GM21447 (cell line): ENCODE measurements around the gene SERTAD3.
A peak's percentile ranks its signal among the peaks of the same experiment; 100 is the strongest.
"Not testable (repeated sequence)": the region's sequence is repeated elsewhere in the genome, so short reads cannot be mapped to it uniquely, and the experiment has no call there.

ENCODE experiments used
- ATAC-seq: cut with Tn5 transposase; IDR thresholded peaks from one replicate; pipeline ENCODE4 v1.9.1; 2021; ENCODE audit not compliant: unreplicated experiment

The SERTAD3 gene

DNA sequence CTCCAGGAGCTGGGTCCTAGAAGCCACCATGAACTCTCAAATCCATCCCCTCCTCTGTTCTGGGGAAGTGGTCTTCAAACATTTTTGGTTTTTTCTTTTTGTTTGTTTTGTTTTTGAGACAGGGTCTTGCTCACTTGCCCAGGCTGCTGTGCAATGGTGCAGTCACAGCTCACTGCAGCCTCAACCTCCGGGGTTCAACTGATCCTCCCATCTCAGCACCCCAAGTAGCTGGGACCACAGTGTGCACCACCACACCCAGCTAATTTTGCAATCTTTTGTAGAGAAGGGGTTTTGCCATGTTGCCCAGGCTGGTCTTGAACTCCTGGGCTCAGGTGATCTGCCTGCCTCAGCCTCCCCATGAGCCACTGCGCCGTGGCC, 14.5 kb upstream of the SERTAD3 start:
- no peak for ATAC-seq

DNA sequence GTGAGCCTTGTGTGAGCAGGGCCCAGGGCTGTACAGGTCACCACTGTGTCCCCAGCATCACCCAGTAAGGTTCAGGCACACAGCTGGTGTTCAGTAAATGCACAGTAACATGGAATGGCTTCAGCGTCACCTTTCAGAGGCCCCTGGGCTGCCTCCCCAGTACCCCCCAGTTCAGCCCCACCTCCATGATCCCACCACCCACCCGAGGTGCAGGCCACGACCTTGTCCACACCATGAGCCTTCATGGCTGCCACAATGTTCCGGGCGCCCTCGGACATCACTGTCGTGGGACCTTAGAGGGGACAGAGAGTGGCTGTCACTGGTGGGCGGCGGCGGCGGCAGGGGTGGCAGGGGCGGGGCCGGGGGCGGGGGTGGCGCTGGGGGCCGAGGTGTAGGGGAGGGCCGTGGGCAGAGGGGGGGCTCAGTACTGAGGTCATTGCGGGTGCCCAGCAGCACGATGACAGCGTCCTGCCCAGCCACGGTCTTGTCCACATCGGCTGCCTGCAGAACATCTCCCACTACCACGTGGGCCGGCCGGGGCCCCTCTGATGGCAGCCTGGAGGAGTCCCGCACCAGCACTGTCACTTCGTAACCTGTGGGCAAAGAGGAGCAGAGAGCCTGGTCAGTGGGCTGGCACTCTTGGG, 13.9 kb upstream of the SERTAD3 start:
- no peak for ATAC-seq

DNA sequence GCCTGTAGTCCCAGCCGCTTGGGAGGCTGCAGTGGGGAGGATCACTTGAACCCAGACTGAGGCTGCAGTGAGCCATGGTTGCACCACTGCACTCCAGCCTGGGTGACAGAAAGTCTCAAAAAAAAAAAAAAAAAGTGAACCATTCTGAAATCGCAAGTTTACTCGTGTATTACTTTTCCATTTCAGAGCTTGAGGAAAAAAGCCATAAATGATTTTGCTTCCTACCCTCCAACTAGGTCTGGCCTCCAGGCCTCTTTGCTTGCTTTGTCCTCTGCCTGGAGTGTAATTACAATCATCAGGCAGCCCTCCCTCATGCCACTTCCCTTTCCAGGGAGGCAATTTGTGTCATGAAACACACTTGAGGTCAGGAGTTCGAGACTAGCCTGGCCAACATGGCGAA, 12.9 kb upstream of the SERTAD3 start:
- no peak for ATAC-seq

DNA sequence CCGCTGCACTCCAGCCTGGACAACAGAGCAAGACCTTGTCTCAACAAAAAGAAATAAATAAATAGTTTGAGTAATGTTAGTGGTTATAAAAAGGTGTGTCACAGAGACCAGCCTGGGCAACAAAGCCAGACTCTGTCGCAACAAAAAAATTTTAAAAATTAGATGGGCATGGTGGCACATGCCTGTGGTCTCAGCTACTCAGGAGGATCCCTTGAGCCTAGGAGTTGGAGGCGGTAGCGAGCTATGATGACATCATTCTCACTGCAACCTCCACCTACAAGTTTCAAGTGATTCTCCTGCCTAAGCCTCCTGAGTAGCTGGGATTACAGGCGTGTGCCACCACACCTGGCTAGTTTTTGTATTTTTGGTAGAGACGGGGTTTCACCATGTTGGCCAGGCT, 9.8 kb upstream of the SERTAD3 start:
- ATAC-seq, result not testable (repeated sequence)

DNA sequence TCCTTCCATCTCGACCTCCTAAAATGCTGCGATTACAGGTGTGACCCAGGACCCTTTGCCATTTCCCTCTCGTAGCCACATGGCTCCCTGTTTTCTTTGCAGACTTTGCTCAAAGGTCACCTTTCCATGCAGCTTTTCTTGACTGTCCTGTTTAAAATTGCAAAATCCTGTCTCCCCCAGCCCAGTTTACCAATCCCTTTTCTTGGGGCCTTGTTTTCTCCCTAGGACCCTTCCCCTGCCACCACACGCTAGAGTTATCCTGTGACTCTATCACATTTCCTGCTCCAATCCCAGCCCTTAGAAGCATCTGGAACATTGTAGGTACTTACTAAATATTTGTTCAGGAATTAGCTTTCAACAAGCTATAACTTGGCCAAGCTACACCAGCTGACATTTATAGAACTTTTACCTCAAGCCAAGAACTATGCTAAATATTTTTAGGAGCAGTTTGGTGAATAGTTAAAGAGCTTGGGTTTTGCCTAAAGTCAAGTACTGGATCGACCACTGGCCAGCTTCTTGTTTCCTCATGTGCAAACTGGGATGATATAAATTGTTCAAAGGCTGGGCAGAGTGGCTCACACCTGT, 9.1 kb upstream of the SERTAD3 start:
- no peak for ATAC-seq

DNA sequence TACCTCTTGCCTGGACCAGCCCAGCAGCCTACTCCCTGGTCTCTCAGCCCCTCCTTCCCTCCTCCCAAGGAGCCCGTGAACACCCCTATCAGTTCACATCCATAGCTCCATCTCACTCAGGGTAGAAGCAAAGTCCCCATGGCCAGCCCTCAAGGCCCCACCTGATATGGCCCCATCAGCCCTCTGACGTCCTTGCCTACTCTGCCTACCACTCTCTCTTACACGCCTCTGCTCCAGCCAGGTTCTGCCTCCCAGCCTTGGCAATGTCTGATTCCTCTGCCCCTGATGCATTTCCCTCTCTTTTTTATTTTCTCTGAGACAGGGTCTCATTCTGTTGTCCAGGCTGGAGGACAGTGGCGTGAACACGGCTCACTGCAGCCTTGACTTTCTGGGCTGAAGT, 7.9 kb upstream of the SERTAD3 start:
- ATAC-seq, result no peak

DNA sequence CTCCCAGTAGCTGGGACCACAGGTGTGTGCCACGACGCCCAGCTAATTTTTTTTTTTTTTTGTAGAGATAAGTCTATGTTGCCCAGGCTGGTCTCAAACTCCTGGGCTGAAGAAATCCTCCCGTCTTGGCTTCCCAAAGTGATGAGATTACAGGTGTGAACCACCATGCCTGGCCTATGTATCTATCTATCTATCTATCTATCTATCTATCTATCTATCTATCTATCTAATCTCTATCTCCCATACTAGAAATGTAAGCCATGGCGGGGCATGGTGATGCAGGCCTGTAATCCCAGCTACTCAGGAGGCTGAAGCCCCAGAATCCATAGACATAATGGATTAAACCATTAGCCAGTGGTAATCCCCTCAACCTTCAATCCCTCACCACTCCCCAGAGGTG, 6.5 kb upstream of the SERTAD3 start:
- ATAC-seq, result no peak

DNA sequence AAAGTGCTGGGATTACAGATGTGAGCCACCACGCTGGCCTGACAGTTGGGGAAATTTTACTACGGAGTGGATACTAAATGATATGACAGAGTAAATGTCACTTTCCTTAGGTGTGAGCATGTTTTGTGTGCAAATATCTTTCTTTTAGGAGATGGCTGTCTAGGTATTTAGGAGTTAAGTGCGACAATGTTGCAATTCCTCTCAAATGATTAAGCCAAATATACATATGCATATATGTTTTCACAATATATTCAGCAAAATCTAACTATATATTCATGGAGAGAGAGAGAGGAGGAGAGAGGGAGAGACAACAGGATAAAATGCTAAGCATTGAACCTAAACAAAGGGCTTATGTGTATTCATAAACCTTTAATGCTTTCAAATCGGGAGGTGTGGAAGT, 5.4 kb upstream of the SERTAD3 start:
- no peak for ATAC-seq

DNA sequence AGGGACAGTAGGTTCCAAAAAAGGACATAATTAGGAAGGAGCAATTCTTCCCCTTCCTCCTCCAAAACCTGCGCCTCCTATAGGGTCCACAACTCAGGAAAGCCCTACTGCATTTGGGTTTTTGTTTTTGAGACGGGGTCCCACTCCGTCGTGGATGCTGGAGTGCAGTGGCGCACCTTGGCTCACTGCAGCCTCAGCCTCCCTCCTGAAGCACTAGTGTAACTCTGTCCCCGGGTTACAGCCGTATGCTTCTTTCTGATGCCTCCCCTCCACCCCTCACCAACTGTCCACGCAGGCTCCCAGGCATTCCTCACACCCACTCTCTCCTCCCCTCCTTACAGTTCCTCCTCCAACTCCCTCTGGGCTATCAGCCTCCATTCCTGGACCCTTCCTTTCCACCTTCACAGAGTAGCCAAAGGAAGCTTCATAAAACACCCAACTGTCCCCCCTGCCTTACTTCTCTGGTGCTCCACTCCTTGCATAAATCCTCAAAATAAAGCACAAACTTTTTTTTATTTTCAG, 2.2 kb upstream of the SERTAD3 start:
- no peak for ATAC-seq

DNA sequence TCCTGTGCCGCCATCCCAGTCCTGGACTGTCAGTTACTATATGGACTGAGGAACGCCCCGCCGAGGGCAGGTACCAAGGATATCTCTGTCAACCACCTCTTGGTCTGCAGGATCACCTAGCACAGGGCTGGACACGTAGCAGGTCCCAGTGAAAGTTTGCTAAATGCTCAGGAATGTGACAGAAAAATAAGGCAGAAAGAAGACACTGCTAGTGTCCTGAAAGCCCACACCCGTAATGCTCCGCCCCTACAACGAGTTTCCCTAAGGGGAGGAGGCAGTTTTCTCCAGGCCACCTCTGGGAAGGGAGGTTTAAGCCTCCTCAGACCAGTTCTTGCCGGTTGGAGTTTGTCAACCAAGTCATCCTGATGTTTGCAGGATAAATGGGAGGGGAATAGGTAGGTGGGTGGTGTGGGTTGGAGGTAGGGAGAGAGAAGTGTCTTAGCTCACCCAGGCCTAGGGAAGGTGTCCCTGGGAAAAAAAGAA, 1.7 kb upstream of the SERTAD3 start:
- no peak for ATAC-seq

DNA sequence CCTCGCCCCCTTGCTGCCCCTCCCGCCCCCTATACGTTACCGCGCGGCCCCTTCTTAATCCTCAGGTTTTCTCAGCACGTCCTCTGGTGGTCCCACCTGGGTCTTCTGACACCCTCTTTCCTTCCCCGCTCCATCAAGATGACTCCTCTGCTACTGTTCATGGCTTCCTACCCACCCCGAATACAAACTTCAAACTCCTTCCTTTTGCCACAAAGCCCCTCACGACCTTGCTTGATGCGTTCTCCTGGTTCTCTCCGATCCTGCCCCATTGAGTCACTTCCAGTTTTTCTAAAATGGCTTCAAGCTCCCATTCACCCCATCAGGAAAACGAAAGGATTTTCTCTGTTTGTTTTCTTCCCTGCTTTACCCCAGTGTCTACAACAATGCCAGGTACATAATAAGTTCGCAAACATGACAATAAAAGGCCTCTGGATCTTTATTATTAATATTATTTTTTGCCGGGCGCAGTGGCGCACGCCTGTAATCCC, 734 bp upstream of the SERTAD3 start:
- ATAC-seq, result no peak

DNA sequence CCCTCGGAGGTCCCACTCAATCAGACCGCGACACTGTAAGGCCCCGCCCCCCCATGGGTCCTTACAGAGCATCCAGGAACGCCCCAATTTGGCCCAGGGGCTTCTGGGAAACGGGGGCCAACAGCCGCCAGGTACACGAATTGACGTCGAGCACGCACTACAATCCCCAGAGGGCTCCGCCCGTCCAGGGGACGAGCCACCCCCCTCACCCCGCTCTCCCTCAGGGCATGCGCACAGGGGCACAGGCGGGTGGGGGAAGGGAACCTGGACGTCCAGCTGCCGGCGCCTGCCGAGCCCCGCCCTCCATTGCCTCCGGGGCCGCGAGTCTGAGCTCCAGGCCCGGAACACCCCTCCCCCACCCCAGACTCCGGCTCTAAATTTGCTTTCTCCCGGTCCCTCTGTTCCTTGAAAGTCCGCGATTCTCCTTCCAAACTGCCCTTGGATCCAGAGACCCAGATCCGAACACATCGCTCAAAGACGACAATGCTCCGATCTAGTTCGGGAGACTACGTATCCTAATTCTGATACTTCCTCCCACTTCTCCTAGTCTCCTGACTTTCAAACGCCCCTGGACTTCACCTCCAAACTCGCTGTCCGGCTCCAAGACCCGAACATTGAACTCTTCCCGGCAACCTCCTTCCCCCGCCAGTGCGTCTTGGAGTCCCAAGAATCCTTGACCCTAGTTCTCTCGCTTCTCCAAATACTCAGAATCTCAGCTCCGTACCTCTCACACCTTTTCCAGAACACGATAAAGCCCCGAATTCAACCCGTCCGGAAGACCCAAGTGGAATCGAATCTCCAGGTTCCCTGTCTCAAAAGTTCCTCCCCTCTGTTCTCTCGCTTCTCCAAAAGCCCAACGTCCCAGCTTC, 770 bp downstream of the SERTAD3 start:
- peak; percentile 57 for ATAC-seq

DNA sequence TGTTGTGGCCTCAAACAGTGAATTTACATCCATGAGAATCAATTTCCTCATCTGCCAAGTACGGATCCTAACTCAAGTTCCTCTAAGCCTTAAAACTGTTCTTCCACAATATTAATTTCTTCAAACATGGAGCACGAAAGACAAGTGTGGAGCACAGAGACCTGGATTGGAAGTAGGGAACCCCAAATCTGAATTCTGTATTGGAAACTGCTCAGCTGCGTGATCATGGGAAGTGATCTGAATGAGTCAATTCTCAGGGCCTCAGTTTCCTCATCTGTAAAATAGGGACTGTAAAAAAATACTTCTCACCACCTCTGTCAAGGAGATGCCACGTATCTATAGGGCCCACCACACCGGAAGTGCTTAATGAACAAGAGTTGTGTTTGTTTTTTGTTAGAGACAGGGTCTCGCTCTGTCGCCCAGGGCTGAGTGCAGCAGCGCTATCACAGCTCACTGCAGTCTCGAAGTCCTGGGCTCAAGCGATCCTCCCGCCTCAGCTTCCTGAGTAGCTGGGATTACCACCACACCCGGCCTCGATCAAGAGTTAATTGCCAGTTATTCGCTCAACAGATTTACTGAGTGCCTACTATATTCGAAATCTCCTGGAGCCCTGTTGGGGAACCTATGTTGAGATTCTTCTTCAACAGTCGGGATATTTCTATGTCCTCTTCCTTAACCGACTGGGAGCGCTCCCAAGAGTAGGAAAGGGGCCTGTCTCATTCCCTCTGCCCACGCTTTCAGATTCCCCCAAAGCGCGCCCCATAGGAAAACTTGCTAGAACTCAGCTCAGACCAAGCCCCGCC, 1.6 kb downstream of the SERTAD3 start:
- no peak for ATAC-seq

DNA sequence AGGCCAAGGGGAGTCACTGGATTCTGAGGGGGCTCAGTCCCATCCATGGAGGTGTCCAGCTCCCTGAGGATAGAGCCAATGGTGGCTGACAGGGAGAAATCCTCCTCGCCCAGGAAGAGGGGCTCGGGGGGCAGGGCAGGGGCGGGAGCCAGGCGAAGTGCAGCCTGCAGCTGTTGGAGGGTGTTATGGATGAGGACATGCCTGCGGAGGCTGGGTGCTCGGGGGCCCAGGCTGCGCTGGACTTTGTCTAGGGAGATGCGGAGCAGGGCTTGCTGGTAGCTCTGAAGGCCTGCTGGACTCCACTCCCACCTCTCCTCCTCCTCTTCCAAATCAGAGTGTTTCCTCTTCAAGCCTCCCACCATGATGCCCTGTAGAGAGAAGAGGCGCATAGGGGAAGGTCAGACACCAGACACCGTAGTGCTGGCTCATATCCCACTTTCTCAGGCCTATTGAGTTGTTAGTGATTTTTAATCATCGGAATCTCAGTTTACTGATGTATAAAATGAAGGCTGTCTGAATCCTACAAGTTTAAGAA, 2.3 kb downstream of the SERTAD3 start:
- no peak for ATAC-seq

DNA sequence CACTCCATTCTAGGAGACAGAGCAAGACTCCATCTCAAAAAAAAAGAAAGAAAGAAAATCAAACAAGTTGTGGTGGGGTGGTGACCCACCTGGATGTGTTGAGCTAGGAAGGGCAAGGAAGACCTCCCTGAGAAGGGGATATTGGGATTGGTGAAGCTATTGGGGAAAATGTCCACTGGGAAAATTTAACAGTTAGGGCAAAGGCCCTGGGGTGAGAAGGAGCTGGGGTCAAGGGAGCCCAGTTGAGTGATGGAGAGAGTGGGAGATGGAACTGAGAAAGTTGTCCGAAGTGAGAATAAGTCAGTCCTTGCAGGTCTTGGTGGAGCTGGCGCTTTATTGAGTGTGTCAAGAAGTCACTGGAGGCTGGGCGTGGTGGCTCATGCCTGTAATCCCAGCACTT, 5.9 kb downstream of the SERTAD3 start:
- ATAC-seq, result no peak

DNA sequence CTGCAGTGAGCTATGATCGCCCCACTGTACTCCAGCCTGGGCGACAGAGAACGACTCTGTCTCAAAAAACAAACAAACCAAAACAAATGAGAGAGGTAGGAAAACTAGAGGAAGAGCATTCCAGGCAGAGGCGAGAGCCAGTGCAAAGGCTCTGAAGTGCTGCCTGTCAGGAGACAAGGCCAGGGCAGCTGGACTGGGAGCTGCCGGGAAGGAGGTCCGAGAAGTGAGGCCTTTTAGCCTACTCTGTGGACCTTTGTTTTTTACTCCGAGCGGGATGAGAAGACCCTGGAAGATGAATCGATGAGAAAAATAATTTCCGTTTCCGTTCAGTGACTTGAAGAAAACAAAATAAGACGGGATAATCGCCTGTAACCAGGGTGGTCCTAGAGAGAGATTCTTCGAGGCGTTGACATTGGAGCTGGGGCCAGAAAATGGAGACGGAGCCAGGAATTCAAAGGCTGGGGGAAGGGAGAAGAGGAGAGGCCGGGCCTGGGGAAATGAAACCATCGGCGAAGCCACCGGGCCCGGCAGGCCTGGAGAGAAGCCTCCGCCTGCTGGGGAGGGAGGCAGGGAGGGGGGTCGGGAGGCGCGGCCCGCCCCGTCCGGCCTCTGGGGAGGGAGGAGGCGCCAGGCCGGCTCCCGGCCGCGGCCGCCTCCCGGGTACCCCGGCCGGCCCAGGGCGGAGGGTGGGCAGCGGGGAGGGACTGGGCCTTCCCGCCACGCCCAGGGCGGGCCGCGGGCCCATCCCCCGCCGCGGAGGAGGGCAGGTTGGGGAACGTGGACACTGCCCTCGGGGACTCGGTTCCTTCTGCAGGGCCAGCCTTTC, 10.5 kb downstream of the SERTAD3 start:
- peak; percentile 62 for ATAC-seq

DNA sequence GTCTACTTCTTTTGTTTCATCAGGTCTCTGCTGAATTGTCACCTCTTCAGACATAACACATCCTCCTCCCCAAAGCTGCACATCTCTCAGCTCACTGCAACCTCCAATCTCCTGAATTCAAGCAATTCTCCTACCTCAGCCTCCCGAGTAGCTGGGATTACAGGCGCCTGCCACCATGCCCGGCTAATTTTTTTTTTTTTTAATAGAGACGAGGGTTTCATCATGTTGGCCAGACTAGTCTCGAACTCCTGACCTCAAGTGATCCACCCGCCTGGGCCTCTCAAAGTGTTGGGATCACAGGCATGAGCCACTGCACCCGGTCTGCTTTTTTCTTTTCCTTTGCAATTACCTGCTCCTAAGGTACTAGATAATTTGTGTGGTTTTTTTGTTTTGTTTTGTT, 11.4 kb downstream of the SERTAD3 start:
- ATAC-seq, result not testable (repeated sequence)

DNA sequence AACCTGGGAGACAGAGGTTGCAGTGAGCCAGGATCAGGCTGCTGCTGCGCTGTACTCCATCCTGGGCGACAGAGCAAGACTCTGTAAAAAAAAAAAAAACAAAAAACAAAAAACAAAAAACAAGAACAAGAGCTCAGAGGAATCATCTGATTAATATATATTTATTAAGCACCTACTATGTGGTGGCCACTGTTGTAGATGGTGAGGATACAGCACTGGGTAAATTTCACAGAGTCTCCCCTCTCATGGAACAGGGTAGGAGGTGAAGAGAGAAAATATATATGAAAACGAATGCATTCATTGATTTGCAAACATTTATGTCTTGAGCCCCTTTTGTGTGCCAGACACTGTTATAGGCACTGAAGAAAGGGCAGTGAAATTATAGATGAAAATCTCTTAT, 12.4 kb downstream of the SERTAD3 start:
- ATAC-seq, result no peak

DNA sequence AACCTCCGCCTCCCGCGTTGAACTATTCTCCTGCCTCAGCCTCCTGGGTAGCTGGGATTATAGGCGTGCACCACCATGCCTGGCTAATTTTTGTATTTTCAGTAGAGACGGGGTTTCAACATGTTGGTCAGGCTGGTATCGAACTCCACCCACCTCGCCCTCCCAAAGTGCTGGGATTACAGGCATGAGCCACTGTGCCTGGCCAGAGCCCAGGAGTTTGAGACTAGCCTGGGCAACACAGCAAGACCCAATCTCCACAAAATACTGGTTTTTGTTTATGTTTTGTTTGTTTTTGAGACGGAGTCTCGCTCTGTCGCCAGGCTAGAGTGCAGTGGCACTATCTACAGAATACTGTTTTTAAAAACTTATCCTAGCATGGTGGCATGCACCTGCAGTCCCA, 13.9 kb downstream of the SERTAD3 start:
- not testable (repeated sequence) for ATAC-seq

DNA sequence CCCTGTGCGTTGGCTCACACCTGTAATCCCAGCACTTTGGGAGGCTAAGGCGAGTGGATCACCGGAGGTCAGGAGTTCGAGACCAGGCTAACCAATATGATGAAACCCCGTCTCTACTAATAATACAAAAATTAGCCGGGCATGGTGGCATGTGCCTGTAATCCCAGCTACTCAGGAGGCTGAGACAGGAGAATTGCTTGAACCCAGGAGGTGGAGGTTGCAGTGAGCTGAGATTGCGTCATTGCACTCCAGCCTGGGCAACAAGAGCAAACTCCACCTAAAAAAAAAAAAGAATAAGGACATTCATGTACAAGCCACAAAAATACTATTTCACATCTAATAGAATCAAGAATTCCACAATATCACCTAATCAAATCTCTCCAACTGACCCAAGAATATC, 15.9 kb downstream of the SERTAD3 start:
- not testable (repeated sequence) for ATAC-seq
